GM18508 (cell line): Measurements from ENCODE around the gene SRSF8.

ENCODE experiments used
- ATAC-seq: cut with Tn5 transposase; IDR thresholded peaks from one replicate; pipeline ENCODE4 v1.9.1; 2021; ENCODE audit warnings: moderate number of reproducible peaks; ENCODE audit not compliant: insufficient read depth, unreplicated experiment

The SRSF8 gene

GRCh38 chr11:95067039-95067840 lies 521 bp downstream of the SRSF8 start:
- ATAC-seq = peak; percentile 43

- ATAC-seq = no peak
These were observed 1.1 kb downstream of the SRSF8 start for GRCh38 chr11:95067841-95068219.

- ATAC-seq = peak; percentile 56
These were observed 1.8 kb downstream of the SRSF8 start for GRCh38 chr11:95068549-95068948.

DNA sequence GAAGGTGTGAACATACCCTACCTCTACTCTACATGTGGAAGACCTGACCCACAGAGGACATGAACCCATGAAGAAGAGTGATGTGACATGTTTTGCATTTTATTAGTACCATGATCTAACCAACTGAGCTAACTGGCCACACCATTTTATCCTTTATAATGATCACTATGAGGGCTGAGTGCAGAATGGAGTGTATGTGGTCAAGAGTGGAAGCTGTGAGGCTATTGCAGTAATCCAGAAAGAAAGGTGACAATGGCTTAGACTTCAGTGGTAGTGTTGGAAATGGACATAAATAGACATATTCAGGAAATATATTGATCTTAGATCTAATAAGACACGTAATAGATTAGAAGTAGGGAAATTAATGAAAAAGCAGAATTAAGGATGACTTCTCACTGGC lies 3.8 kb downstream of the SRSF8 start:
- ATAC-seq = no peak

DNA sequence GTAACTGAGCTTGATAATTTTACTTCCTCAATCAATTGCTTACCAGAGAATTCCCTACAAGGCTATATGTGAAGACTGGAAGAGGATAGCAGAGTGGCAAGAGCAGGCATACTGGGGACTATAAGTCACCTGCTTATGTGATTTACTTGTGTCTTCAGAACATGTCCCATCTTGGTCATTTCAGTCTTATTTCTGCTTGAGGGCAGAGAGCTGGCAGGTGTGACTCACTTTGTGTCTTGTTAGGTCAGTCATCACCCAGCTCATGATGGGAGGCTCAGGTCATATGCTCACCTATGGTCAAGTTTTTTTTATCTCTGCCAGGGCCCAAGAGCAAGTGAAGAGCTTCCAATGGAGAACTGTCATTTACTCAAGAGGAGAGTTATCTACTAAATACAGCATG lies 6.2 kb downstream of the SRSF8 start:
- no peak for ATAC-seq

- ATAC-seq = no peak
These were observed 8.3 kb downstream of the SRSF8 start for GRCh38 chr11:95074792-95075563.

GRCh38 chr11:95076416-95076815 lies 9.7 kb downstream of the SRSF8 start:
- ATAC-seq = peak; percentile 55

GRCh38 chr11:95076981-95077380 lies 10.3 kb downstream of the SRSF8 start:
- no peak for ATAC-seq

- ATAC-seq = no peak
These were observed 11.8 kb downstream of the SRSF8 start for GRCh38 chr11:95078526-95078925.

DNA sequence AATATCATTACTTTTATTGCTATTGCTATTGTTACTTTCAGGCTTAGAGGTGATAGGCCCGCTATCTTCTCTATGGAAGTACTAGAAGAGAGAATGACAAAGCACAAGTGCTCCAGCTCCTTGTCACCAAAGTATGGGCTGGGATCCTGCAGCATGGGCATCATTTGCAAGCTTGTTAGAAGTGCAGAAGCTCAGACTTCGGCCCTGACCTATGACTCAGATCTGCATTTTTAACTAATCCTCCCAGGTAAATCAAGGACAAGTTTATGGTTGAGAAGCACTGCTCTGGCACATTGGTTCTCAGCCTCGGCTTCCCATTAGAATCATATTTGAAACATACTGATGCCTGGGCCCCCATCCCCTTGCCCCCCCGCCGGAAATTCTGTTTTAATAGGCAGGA lies 14.3 kb downstream of the SRSF8 start:
- no peak for ATAC-seq

DNA sequence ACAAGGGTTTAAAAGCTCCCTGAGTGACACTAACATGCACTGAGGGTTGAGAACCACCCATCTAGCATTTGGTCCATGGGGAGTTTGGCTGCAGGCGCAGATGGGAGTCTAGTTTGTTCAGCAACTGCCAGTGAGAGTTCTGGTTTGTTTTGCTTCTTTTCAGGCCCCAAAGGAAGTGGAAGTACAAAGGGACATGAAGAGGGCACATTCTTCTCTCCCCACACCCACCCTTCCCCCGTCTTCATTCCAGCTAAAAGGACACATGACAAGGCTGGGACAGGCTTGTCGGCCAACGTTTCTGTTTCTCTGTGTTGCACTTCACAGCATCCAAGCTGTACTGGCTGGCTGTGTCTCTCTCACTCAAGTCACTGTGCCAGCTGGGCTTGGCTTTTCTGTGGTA lies 14.7 kb downstream of the SRSF8 start:
- no peak for ATAC-seq

DNA sequence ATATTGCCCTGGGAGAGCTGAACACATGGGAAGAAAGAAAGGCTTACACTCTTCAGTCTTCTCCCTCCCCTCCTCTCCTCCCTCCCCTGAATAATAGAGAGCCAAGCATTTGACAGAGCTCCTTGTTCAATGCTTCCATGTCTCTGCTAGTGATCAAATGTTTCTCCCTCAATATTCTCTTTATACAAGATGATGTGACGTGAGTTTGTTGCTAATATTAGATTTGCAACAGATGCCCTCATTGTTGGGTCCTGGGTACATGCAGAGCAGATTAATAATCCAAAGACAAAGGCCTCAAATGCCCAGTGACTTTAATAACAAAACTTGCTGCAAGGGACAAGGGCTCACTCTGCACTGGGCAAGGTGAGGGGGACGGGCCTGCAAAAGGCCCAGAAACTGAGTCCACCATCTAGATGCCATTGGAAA lies 15.9 kb downstream of the SRSF8 start:
- no peak for ATAC-seq

- ATAC-seq = no peak
These were observed 17.8 kb downstream of the SRSF8 start for GRCh38 chr11:95084509-95084908.

DNA sequence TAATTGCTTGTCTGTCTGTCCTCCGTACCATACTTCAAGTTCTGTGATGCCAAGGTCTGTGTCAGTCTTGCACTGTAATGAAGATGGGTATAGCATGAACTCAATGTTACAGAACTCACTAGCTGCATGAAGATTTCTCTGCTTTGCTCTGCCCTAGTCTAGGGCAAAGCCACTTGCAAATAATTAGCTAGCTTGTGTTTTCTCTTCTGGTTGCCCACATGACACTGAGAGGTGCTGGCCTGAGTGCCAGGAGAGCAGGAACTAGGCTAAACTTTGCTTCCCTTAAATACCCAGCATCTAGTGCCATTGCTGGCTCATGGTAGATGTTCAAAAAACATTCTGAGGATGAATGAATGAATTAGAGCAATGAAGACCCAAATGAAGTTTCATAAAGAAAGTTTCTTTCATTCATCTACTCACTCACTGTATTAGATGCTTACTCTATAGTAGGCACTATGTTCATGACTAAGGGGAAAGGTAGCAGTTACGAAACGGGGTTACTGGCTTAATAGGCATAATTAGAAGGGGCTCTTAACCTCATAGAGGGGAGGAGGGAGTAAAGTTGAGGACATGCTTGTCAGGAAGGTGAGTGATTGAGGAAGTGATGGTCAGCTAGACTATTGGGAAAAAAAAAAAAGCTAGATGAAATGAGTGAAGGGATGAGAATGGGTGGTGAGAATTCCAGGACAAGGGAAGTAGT lies 18.5 kb downstream of the SRSF8 start:
- no peak for ATAC-seq

- no peak for ATAC-seq
These were observed 19.4 kb downstream of the SRSF8 start for GRCh38 chr11:95086151-95086550.

GRCh38 chr11:95086836-95087570 lies 20.3 kb downstream of the SRSF8 start:
- ATAC-seq = no peak

DNA sequence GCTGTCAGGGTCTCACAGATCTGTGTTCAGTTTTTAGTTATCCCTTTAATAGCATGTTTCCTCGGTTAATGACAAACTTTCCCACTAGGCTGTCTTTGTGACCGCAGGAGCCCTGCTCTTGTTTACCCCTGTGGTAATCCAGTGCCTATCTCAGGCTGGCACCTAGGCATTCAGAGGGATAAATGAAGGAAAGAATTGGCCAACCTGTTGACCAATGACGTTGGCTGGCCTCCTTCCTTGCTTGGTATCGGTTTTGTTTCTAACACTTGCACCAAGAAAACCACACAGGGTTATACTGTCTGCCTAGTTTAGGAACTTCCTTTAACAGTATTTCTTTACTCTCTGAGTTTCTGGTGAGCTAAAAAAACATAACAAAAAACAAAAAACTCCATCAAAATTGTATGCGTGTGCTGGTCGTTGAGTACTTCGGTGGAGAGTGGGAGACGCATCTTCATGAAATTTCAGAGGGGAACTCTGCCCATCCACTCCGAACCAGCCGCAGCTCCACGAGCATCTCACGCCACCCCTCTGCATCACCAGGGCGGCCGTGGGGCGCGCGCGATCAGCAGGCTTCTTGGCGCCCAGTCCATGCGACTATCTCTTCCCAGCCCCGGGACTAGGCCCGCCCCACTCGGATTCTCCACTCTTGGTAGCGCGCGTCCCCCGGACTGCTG lies 22.4 kb downstream of the SRSF8 start:
- peak; percentile 25 for ATAC-seq

DNA sequence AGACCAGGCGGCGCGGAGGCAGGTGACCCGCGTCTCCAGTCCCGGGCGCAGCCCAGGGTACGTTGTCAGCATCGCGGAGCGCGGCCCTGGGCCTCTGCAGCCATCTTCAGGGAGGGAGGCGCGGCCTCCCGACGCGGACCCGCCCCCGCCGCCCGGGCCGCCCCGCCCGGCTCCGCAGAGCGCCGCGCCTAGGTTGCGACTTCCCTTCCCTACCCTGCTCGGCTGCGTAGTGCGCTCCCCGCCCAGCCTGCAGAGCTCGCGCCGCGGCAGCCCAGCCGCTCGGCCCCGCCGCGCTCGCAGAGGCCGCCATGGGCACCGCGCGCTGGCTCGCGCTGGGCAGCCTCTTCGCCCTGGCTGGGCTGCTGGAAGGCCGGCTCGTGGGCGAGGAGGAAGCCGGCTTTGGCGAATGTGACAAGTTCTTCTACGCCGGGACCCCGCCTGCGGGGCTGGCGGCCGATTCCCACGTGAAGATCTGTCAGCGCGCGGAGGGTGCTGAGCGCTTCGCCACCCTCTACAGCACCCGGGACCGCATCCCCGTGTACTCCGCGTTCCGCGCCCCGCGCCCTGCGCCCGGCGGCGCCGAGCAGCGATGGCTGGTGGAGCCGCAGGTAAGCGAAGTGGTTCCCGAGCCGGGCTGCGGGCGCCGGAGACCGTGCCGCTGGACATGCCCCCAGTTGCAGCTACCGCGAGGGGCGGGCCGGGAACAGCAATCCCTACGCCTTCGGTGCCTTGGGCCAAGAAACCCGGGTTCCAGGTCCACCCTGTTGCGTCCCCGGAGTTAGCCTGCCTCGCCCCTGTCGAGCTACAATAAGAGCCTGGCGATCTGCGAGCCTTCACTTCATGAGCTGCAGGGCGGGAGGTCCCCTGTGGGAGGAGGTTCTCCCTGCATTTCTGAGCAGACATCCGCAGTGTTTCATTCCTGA lies 23.2 kb downstream of the SRSF8 start, which contains the start of gene ENDOD1:
Gene ENDOD1, plus strand, starts transcription at position 227 of the 923 bp plus-strand sequence. Its CDS starts 82 bp downstream, at position 309.
- ATAC-seq = peak; percentile 76
